ENCODE data around the gene RRP7A.
"Not testable (repeated sequence)": the region's sequence is repeated elsewhere in the genome, so short reads cannot be mapped to it uniquely, and the experiment has no call there.

GRCh38 chr22:42535082-42535731 is 15.6 kb upstream of the RRP7A start:
- not testable (repeated sequence) for TF ChIP-seq CTCF, POLR2A (IDR thresholded peaks at IDR 0.05)
